GM21529 (cell line): ENCODE results near the gene ING4.

ENCODE experiments used
- ATAC-seq: cut with Tn5 transposase; IDR thresholded peaks from one replicate; pipeline ENCODE4 v1.9.1; 2021; ENCODE audit not compliant: unreplicated experiment

ING4 gene

DNA sequence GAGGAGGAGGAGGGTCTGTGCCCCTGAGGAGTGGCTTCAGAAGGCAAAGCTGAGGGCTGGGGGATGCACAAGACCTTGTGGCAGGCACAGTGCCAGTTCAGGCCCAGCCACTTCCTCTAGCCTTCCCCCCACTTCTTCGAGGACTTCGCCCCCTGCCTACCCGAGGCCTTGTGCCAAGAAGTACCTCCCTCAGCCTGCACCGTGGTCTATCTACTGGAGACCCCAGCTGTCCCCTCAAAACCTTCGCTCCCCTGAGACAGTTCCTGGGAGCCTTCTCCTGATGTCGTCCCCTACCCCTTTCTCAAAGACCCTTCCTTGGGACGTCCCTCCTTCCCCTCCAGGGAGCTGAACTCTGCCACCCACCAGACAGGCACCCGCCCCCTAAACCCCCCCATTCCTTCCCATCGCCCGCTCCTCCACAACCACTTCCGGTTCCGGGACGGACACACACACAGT, 25.7 kb upstream of the ING4 start:
- ATAC-seq: no peak

DNA sequence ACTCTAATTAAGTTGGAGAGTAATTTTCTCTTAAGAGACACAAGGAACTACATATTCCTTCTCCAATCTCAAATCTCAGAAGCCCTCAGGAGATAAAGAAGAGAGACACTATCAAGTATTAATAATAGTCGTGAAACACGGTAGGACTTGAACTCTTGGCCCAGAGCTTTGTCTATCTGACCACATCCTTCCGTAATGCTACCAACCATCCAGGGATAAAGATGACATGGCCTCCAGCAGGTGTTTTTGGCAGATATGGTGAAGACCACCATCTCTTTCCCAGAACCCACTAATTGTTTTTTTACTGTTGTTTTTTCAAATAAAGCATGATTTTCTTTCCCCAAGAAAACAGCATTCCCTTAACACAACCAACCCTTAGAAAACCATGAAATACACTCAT, 22.9 kb upstream of the ING4 start:
- ATAC-seq: no peak

DNA sequence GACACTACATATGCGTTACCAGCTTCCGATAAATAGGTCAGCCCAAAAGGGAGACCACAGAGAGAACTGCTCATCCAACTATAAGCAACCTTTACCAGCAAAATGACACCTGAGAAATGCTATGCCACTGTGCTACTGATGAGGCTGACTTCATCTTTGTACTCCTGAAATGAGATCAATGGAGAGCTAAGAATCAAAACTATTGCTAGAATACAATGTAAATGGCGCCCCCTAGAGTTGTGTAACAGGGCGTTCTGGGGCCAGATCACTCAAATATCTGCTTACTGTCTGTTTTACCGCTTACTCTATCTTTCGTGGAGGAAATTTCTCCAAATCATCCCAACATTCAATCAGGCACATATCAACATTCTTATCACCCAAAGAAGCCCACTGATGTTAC, 21.7 kb upstream of the ING4 start:
- no peak for ATAC-seq

DNA sequence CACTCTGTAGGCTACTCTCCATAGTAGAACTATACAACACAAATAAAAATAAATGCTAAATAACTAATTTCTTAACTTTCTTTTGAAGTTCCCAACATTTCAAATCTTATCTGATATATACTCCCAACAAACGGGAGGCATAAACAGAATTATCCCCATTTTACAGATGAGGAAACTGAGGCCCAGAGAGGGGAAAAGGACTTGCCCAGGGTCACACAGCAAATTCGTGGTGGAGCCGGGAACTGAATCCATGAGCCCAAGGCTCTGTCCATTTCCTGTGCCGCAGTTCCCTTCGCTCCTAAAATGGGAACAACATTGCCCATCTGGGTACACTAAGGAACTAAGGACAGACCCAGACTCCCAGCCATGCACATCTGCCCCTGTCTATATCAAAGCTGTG, 14.0 kb upstream of the ING4 start:
- no peak for ATAC-seq

DNA sequence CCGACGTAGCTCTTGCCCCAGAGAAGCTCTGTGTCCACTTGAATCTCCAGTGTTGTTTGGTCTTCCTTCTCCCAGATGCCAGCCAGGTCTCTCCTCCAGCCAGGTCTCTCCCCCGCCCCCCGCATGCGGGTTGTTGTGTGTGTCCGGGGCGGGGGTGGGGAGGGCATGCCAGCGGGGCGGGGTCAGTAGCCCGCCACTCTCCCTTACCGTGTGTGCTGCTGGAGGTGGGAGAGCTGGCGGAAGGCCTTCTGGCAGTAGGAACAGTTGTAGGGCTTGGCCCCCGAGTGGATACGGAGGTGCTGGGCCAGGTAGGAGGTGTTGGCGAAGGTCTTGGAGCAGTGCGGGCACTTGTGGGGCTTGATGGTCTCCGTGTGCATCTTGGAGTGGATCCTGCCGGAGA, 9.2 kb upstream of the ING4 start:
- no peak for ATAC-seq

DNA sequence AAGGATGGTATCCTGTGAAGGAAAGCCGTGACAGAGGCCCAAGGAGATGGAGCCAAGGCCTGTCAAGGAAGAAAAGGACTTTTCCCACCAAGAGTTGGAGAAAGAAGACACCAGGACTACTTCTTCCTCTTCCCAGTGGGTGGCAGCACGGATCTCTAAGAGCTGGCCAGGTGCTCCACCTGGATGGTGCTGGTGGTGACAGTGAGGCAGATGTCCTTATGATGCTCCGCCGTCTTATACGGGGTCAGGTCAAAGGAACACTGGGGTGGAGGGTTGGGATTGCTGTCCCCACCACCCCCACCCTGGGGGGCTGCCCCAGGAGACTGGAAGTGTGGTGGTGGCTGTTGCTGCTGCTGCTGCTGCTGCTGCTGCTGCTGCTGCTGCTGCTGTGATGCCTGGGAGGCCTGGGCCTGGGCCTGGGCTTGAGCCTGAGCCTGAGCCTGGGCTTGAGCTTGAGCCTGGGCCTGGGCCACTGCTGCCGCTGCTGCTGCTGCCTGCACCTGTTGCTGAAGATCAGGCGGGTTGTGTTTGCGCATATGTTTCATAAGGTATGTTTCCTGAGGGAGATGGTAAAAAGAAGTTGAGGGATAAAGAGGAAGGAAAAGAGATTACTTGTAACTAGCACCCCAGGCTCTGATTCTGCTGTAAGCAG, 4.8 kb upstream of the ING4 start:
- ATAC-seq: no peak

DNA sequence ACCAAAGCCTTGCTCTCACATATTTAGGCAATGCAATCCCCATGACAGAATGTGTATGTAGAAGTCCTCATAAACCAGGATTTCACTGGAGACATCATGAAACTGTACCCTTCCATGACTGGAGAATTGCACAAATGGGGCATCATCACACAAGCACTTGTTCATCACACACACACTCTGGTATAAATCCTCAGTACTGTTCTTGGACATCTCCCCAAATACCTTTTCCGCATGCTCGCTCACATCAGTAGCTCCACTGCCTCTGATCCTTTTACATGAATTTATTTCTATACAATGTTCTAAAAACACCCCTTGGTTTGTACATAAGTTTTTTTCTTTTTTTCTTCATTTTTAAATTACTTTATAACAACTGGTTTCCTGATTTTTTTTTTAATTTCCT, 3.3 kb upstream of the ING4 start:
- ATAC-seq: no peak

DNA sequence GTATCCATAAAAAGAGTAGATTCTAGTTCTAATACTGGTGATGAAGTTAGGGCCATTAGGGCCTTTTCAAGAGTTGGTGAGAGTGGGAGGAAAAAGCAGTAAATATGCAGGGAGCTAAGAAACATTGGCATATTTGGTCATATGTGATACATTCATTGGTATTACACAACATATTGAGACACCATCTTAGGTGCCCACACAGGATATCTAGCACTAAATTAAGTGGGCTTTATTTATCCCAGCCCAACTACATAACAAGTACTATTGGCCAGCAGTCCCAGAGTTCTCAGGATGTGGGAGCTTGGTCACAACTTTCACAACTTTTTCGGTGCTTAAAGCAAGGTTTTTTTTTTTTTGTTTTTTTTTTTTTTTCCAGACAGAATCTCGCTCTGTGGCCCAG, 2.0 kb upstream of the ING4 start:
- ATAC-seq: no peak

DNA sequence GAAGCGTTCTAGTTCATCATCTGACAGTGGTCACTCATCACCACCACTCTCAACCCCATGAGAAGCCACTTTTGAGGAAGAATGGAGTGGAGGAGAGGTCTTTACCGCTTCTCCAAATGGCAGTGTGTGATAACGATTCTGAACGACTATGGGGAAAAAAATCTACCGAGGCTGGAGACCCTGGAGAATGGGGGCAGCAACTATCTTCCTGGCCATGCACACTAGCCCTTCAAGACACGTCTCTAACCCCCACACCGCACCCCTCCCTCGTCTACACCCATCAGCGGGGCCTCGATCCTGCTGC, 365 bp downstream of the ING4 start:
- ATAC-seq: no peak

DNA sequence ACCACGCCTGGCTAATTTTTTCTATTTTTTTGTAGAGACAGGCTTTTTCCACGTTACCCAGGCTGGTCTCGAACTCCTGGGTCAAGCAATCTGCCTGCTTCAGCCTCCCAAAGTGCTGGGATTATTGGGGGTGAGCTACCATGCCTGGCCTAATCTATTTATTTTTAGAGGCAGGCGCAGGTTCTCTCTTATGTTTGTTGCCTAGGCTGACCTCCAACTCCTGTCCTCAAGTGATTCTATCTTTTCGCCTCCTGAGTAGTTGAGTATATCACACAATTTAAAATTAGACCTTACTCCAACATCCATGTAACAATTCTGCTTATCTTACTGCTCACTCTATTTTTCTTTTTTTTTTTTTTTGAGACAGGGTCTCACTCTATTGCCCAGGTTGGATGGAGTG, 8.9 kb downstream of the ING4 start:
- ATAC-seq: no peak

DNA sequence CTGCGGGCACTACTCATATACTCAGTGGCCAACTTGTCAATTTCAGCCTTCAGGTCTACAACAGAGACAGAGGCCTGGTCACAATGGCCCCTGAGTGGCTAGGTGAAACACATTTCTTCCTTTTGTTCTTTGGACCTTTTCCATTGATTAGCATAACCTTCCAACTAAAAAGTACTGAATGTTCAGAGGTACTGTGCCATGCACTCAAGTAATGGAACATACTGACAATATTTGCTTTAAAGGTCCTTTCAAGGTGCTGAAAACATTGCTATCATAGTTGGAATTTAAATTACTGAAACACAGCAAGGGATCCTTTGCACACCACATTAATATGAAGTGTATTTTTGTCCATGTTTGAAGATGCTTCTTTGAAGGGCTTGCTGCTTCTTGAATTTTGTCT, 9.6 kb downstream of the ING4 start:
- ATAC-seq: no peak

DNA sequence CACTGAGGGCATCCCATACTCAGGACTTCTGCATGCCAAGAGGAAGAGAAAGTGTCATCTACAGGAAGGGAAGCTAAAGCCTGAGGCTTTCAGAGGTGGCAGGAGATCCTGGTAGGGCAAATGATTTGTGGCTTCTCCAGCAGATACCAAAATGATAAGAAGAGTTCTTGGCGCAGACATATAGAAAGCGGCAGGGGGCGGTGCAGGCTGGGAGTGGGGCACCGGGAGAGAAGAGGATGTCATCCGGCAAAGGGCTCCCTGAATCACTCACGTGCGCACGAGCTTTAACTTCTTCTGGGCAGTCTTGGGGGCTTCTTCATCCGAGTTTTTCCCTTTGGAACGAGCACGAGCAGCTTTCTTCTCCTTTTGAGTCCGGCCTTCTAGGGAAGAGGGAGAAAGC, 10.5 kb downstream of the ING4 start:
- ATAC-seq: no peak

DNA sequence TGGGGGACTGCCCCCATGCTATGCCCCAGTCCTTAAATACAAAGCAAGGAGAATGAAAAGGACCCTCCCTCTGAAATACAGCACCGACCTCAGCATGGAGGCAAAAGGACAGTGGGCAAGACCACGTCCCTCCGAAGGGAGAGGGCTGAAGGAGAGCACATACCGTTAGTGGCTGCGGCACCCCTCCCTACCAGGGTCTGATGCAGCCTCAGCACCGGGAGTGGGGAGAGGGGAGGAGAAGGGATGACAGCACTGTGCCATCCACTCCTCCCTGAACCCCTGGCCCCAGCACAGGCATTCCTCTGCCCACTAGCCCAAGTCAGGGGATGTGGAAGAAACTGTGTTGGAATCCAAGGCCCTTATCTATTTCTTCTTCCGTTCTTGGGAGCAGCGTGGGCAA, 12.1 kb downstream of the ING4 start:
- no peak for ATAC-seq

DNA sequence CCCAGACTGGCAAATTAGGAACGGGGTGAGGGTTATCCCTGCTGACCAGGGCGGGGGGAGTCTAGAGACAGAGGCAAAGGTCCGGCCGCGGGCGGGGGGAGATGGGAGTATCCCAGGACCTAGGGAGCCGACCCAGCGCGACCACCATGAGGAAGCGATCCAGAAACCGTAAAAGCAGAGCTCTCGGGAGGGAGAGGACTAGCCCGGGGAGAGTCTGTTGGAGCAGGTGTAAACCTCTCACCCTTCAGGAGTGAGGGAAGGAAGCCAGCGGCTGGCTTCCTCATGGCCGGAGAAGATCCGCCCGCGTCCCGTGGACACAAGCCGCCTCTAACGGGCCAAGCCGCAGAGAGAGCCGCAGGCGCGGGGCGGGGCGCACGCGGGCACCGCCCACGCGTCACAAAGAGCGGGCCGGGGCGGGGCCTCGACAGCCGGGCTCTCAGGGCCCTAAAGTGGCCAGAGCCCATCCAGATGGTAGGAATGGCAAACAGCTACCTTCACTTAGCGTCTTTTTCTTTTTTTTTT, 15.8 kb downstream of the ING4 start, which contains the start of gene ACRBP:
Gene ACRBP (minus strand): TSS at position 350 of the 522 bp plus-strand sequence. CDS start 66 bp downstream, at position 284.
- no peak for ATAC-seq

DNA sequence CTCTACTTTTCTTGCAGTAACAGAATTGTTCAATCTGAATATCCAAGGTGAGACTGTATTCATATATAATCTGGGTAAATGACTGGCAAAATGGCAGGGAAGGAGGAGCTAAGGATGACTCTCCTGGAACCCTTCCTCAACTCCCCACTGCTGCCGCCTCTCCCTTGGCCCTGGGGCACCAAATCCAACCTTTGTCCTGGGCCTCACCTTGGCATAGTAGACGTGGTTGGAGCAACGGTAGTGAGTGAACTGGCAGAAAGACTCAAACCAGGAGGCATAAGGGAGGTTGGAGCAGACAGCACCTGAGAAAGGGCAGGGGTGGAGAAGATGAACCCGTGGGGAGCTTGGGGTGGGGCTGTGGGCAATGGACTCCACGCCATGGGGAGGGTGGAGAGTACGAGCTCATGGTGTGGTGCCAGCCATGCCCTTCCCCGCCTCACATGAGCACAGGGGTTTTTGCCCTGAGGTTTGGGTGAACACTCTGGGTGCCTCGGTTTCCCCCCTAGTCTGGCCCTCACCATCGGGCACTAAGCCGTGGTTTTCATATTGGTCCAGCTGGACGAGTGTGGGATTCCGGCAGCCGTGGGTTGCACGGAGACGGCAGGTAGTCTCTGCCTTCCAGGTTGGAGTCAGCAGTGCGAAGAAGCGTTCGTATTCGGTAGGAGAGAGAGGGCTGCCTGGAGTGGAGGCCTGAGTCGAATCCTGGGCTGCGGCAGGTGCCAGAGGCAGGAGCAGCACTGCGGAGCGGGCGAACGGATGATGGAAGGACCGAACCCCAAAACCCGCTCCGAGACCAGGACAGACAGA, 16.4 kb downstream of the ING4 start:
- ATAC-seq: no peak

DNA sequence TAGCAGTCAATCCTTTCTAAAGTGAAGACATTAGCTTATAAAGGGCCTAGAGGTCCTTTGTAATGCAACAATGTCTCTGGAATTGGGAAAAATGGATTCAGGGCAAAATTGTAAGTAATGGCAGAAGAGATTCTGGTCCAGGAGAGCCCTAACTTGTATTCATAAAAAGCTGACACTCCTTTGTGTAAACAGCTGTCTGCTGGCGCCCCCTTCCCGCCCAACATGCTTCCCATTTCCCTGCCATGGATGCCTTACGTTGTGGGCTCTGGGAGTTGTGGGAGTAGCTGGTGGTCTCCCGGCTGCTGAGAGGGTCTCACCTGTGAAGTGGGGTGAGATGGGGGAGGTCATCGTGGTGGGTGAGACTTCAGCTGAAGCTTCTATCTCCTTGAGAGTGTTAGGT, 18.0 kb downstream of the ING4 start:
- ATAC-seq: no peak

DNA sequence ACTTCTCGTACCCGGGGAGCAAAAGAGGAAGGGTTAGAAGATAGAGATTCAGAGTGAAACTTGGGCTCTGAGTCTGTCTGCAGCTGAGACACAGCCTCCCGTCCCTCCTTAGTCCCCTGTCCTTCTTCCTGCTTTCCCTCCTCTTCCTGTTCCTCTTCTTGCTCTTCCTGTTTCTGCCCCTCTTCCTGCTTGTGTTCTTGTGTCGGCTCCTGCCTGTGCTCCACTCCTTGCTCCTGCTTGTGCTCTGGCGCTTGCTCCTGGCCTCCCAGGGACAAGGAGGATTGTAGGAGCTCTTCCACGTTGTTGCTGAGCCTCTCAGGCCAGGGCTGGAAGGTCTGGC, 18.7 kb downstream of the ING4 start:
- no peak for ATAC-seq

DNA sequence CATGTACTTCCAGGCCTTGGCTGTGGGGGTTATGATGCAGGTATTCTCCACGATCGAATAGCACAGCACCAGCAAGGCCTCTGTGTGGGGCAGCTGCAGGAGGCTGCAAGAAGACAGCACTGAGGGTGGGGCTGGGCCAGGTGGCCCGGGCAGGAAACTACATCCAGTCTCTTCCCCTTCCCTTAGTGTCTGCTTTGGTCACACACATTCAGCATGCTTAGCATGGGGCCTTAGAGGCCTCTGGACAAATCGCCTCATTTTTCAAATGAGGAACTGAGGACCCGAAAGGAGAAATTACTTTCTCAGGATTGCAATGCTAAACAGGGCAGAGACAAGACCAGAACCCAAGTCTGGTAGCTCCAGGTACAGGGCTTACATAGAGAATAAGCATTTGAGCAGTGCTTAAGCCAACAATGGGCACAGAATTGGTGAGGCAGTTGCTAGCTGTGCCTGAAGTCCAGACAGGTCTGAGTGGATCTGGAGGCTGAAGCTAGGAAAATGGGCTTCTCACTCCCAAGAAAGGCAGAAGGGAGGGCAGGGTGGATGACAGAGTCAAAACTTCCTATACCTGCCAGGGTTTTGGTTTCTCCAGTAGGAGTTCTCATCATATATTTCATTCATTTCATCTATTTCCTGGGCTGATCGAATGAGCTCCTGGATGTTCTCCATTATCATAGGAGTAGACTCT, 19.2 kb downstream of the ING4 start:
- no peak for ATAC-seq

DNA sequence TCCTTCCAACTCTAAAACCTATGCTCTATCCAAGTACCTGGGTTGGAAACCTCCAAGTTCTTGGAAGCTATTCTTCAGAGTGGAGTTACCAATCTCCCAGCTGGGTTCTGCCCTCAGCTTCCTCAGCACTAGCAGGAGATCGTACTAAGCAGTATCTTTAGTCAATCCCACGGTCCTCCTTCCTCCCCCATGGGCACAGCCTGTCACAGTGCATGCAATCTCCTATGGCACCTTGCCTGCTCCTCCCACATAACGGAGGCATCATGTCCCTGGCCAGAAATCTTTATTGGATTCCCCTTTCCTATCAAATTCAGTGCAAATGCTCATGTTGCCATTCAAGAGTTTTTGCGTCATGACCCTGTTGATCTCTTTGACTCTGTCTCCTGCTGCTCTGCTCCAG, 21.8 kb downstream of the ING4 start:
- ATAC-seq: no peak

DNA sequence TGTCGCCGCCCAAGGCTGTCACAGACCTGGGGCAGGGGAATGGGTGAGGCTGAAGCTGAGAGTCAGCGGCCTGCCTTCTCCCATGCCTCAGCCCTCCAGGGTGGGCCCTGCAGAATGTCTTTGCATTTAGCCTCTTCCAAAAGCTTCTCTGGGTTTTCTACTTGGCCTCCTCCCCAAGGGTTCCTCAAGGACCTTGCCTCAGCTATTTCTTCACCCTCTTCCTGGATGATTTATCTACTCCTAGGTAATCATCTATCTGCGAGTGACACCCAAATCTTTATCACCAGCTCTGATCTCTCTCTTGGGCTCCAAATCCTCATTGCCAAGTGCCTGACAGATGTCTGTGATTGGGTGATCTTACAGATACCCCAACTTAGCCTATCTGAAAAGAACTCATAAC, 22.4 kb downstream of the ING4 start:
- no peak for ATAC-seq

DNA sequence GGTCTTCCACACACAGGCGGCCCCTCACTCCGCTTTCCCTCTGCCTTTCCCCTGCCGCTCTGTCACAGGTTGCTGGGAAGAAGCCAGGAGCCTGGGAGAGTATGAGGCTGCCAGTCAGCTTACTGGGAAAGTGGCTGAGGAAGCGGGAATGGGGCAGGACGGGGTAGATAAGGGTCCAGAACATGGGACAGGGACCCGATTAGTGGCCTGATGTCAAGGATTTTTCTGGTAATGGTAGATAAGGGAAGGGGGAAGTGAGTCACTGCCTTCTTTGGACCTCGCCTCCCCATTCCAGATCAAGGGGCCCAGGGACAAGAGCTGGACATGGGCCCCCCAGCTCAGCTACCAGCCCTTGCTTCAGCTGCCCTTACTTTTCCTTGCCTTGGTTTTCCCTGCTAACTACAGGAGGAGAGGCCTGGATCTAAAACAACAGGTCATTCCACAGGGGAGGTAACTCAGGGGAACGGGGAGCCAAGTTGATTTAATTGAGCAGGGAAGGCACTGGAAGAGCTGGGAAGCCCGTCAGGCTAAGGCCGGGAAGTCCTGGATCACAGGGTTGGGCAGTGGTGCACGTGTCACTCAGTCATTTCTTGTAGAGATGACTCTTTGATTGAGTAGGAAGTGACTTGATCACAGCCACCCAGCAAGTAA, 23.6 kb downstream of the ING4 start:
- no peak for ATAC-seq

DNA sequence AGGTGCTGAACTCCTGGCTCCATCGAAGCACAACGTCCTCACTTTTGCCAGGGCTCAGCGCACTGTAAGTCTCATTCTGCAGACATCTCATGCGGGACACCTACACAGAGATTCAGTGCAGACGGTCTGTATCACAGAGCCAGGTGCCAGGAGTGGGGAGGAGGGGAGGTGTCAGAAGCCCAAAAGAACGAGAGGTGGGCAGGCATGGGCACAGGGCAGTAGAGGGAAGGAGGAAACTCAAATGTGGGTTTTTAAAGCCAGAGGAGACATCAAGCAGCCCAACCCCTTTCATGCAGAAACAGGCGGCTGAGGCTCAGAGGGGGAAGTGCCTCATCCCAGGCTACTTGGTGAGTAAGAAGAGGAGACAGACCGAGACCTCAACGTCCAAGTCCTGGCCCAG, 24.6 kb downstream of the ING4 start:
- ATAC-seq: no peak
